Activated effector memory CD4-positive, alpha-beta T cell treated with Interleukin-2 at 50 U/mL for 16 hours (primary cell): ENCODE data around the gene EMC8.
"Not testable (repeated sequence)": the region's sequence is repeated elsewhere in the genome, so short reads cannot be mapped to it uniquely, and the experiment has no call there.

ENCODE experiments used
- DNase-seq: peaks from one replicate; pipeline ENCODE4 v3.0.0-alpha.2; 2020

Gene EMC8

GRCh38 chr16:85812031-85812807 is 12.9 kb upstream of the EMC8 start:
- DNase-seq = no peak

DNA sequence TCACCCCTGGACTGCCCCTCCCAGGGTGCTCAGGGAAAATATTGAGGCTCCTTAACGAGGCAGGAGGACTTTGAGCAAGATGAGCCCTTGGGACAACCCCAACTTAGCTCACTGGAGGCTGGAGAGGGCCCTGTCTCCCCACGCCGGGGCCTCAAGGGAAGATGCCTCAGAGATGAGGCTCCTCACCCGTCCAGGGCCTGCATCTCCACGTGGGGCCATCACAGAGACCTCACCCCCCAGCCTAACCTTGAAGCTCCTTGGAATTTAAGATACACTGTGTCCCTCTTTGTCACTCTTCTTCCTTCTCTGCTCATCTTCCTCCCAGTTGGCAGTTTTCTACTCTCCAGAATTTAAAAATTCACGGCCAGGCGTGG is 11.4 kb upstream of the EMC8 start:
- DNase-seq = no peak

GRCh38 chr16:85810097-85810741 is 10.9 kb upstream of the EMC8 start:
- no peak for DNase-seq

DNA sequence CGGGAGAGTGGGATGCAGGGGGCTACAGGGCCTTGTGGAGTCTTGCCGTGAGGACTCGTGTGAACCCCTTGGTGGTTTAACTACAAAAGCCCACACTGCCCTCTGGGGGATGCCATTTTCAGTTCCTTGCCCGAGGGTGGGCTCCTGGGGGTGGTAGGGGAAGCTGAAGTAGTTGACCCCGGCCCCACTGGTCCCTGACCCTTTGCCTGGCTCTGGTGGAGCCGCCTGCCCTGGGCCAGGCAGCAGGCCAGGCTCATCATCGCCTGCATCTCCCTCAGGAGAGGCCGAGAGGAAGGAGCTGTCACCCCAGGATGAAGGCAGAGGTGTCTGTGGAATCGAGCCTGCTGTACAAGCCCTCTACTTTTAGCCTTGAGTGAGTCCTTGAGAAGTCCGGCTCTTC is 10.3 kb upstream of the EMC8 start:
- DNase-seq = no peak

DNA sequence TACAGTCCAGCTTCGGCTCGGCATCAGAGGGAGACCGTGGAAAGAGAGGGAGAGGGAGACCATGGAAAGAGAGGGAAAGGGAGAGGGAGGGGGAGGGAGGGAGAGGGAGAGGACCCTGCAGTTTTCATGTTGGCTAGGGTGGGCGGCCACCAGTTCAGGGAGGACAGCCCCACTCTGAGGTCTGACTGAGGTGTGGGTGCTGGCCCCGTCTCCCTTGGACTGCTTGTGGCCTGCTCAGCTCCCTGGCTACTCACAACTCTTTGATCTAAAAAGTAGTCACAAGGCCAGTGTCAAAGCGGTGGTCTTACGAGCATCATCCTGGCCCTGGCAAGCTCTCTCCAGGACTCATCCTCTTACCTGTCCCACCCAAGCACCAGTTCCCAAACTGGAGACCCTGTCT is 9.6 kb upstream of the EMC8 start:
- no peak for DNase-seq

DNA sequence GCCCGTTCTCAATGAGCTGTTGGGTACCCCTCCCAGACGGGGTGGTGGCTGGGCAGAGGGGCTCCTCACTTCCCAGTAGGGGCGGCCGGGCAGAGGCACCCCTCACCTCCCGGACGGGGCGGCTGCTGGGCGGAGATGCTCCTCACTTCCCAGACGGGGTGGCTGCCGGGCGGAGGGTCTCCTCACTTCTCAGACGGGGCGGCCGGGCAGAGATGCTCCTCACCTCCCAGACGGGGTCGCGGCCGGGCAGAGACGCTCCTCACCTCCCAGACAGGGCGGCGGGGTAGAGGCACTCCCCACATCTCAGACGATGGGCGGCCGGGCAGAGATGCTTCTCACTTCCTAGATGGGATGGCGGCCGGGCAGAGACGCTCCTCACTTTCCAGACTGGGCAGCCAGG is 8.8 kb upstream of the EMC8 start:
- not testable (repeated sequence) for DNase-seq

- not testable (repeated sequence) for DNase-seq
Observed at GRCh38 chr16:85807340-85807739, 8.0 kb upstream of the EMC8 start.

- DNase-seq = no peak
Observed at GRCh38 chr16:85806539-85806938, 7.2 kb upstream of the EMC8 start.

DNA sequence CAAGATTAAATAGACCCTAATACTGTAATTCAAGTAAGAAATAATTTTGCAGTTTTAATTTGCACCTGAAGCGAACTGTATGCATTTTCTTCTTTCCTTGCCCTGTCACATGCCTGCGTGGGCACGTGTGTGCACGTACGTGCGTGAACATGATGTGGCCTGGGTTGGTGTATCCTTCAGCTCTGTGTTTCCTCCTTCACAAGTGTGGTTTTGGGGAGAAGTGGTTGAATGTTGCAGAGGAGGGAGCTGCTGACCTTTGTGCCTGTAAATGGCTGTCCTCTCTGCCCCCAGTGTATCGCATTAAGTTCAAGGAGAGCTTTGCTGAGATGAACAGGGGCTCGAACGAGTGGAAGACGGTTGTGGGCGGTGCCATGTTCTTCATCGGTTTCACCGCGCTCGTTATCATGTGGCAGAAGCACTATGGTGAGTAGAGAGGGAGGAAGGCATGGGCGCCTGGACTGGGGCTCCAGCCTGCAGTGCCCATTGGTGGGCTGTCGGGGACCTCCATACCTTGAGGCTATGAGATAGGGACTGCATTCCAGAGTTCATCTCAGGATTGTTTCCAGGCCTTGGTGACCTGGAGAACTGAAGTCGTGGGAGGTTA is 6.2 kb upstream of the EMC8 start:
- no peak for DNase-seq

DNA sequence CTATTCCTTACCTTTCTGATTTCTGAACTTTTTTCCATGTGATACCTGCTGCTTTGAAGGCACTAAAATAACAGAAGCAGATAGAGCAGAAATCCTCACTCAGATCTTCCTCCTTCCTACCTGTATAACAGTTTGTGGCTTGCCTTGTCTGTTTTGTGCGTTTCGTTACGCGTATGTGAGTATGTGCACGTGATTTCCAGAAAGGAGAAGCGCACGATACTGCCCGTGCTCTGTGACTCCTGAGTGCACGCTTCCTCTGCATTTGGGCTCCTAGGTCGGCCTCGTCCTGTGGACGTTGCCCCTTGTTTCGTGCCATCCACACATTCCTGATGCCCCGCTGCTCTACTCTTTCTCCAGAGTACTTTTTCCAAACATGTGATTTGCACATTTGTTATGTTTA is 4.2 kb upstream of the EMC8 start:
- DNase-seq = no peak

GRCh38 chr16:85800321-85800669 is 951 bp upstream of the EMC8 start:
- no peak for DNase-seq

GRCh38 chr16:85798901-85799496 is 345 bp downstream of the EMC8 start:
- DNase-seq = no peak

GRCh38 chr16:85798283-85798776 is 1.0 kb downstream of the EMC8 start:
- DNase-seq = no peak

DNA sequence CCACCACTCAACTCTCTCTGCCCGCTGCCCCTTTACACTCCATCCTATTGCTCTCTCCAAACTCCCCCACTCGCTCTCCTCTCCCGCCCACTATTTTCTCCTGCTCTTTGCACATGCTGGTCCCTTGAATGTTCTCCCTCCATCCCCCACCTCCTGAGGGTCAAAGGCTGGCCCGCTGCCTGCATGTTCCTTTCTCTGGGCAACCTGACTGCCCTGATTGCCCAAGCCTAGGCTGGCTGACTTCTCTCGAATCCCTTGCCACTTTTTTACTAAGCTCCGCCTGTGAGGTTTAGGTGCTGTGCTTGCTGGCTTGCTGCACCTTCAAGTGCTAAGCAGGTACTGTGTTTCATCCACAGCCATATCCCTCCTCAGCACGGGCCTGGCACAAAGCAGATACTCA is 2.7 kb downstream of the EMC8 start:
- DNase-seq = no peak

GRCh38 chr16:85796152-85796551 is 3.2 kb downstream of the EMC8 start:
- no peak for DNase-seq

DNA sequence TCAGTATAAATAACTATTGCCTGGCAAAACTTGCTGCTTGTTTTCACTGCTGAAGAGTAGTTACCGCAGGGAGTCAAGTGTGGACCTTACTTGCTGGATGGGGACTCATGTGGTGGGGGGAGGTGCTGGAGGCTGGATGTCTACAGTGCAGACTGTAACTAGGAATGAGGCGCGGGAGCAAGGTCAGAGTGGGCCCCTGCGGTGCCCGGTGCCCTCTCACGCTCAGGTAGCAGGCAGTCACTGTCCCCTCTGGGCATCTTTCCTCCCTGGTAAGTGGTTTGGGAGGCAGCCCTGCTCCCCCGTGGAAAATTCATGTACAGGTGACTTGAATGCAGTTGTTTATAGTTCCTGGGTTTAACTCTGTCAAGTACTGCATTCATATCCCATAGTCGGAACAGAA is 4.6 kb downstream of the EMC8 start:
- no peak for DNase-seq

DNA sequence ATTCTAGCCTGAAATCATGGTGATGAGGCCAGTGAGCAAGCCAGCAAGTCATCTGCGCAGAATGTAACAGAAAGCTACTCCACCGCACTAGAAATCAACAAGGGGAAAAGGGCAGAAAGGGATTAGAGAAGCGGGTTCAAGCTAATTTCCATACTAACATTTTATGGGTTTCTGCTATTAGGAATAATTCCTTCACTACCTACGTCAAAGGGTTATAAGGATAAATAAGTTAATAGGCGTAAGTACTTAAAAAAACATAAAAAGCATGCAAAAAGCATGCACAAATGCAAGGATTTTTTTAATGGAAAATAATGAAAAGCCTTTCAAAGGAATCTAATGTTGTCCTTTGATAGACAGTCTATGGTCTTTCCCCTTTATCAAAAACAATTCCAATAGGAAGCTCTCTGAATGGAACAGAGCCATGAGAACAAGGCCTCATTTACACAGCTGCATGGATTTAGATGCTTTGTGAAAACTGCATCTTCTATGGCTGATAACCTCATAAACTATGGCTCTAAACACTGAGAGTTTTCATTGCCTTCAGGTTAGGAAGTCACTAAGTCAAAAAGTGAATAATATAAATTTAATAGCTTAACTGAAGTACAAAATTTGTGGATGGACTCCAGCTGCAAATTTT is 5.6 kb downstream of the EMC8 start:
- no peak for DNase-seq

- no peak for DNase-seq
Observed at GRCh38 chr16:85789773-85790172, 9.6 kb downstream of the EMC8 start.

- no peak for DNase-seq
Observed at GRCh38 chr16:85788819-85789218, 10.5 kb downstream of the EMC8 start.

GRCh38 chr16:85785927-85786326 is 13.4 kb downstream of the EMC8 start:
- DNase-seq = no peak

DNA sequence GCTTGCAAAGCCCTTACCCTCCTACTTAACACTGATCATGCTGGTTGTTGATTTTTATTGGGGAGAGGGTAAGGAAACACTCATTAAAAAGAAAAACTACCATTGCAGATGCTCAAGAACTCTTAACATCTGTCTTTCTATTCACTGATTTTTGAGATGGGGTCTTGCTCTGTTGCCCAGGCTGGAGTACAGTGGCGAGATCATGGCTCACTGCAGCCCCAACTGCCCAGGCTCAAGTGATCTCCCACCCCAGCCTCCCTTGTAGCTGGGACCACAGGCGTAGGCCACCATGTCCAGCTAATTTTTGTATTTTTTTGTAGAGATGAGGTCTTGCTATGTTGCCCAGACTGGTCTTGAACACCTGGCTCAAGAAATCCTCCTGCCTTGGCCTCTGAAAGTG is 14.5 kb downstream of the EMC8 start:
- no peak for DNase-seq

- DNase-seq = no peak
Observed at GRCh38 chr16:85783441-85783840, 15.9 kb downstream of the EMC8 start.

DNA sequence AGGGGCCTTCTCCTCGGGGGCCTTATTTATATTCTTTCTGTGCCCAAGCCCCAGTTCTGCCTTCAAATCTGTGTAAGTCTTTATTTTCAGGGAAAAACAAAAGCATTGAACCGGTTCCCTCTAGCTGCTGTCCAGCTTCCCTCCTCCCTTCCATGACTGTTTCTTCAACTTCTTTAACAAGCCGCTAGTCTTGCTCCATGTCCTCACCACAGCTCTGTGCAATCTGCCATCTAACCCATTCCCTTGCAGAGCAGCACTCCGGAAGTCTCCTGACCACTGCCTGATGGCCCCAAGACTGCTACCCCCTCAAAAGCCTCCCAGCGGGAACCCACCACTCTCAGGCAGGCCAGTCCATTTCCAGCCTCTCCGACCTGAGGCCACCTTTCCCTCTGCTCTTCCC is 16.9 kb downstream of the EMC8 start:
- DNase-seq = no peak
